Tracheal epithelial cell (primary cell): ENCODE results near the gene CCDC88C. TPM values are rescaled to one million over a fixed set of nuclear protein-coding genes. Genes with fewer than 3 reads are reported as not detected.

Experiments used
- total RNA-seq: library from RNA; depleted of rRNA; stranded (reverse); fragments of >200 nt; gene quantifications from 2 replicates; pipeline ENCODE4 v1.2.1, GENCODE V29; 2014

Gene CCDC88C
- 14.7 and 21.7 TPM in 2 replicates for total RNA-seq

DNA sequence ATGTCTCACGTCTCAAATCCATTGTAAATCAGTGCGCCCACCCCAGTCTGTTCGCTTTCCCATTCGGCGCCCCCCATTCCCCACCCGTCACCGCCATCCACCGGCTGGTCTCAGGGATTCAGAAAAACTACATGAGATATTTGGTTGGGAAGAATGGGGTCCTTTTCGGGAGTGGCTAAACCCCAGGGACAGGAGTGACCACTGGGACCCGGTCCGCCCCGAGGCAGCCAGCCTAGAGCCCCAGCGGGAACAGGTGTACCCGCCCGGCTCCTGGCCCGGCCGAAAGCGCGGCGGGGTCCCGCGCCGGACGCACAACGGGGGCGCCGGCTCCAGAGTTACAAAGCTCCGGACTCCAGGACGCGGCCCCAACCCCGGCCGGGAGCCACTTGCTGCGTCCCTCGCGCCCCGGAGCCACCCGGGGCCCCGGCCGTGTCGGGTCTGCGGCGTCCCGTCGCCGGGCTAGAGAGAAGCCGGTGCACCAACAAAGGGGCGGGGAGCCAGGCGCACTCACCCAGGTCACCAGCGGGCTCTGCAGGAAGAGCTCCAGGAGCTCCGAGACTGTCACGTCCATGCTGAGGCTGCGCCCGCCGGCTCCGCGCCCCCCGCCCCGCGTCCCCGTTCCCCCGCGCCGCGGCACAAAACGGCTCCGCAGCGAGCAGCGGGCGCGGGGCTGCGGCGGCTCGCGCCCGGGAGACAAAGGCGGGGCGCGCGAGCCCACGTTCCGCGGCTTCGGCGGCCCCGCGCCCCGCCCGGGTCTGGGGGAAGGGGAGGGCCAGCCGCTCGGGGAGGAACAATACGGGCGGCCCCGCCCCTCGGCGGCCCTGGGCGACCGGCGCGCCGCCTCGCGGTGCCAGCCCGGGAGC lies at the start of gene CCDC88C:
Gene CCDC88C, minus strand, starts transcription at position 701 of the 863 bp plus-strand sequence. Its CDS starts 130 bp downstream, at position 571.

DNA sequence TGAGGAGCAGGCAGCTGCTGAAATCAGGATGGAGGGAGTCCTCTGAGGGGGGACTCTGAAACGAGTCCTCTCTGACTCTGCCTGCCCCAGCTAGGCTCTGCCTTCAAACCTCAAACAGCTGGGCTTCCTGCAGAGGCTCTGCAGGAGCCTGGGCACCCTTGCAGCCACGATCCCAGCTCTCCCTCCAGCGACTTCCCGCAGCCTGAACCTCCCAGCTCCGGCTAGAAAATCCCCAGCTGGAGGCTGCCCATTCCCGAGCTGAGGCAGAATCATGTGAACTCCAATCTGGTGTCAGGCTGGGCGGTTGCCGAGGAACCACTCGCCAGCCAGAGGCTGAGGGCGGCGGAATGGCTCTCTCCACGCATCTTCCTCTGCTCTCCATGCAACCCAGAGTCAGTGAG lies 173.1 kb downstream of the CCDC88C start, which contains the start of gene GPR68:
Gene GPR68, minus strand, starts transcription at position 204 of the 401 bp plus-strand sequence. CDS start 9,654 bp downstream, outside the sequence.

Other genes starting within 250 kb of the CCDC88C start
- 0.85 and 6.7 TPM in 2 replicates for gene GPR68, start 173.1 kb downstream of the CCDC88C start, total RNA-seq
- gene PPP4R3A, start 92.5 kb upstream of the CCDC88C start, total RNA-seq: 60.5 and 92.3 TPM in 2 replicates